NCI-H1694 (cell line): ENCODE data around the gene AMDHD2.
"Not testable (repeated sequence)": the region's sequence is repeated elsewhere in the genome, so short reads cannot be mapped to it uniquely, and the experiment has no call there.

Experiments
- DNase-seq: peaks from one replicate; lab custom pipeline; 2025; lab: John Stamatoyannopoulos, UW

AMDHD2 gene

GRCh38 chr16:2517954-2518605 is 2.1 kb upstream of the AMDHD2 start:
- DNase-seq, result no peak

GRCh38 chr16:2518823-2519710 is 1.1 kb upstream of the AMDHD2 start:
- DNase-seq, result no peak

- DNase-seq, result no peak
Observed at GRCh38 chr16:2519711-2520080, 475 bp upstream of the AMDHD2 start.

- no peak for DNase-seq
Observed at GRCh38 chr16:2520784-2521531, 787 bp downstream of the AMDHD2 start.

- DNase-seq, result no peak
Observed at GRCh38 chr16:2523801-2524231, 3.6 kb downstream of the AMDHD2 start.

- no peak for DNase-seq
Observed at GRCh38 chr16:2524339-2524938, 4.3 kb downstream of the AMDHD2 start.

- no peak for DNase-seq
Observed at GRCh38 chr16:2526135-2526534, 6.0 kb downstream of the AMDHD2 start.

- DNase-seq, result no peak
Observed at GRCh38 chr16:2527071-2527783, 7.1 kb downstream of the AMDHD2 start.

- DNase-seq, result no peak
Observed at GRCh38 chr16:2527784-2528100, 7.6 kb downstream of the AMDHD2 start.

GRCh38 chr16:2528161-2529060 is 8.2 kb downstream of the AMDHD2 start:
- DNase-seq, result no peak

- no peak for DNase-seq
Observed at GRCh38 chr16:2529061-2529931, 9.1 kb downstream of the AMDHD2 start.

GRCh38 chr16:2529961-2530628 is 9.9 kb downstream of the AMDHD2 start:
- no peak for DNase-seq

- DNase-seq, result no peak
Observed at GRCh38 chr16:2530629-2531318, 10.6 kb downstream of the AMDHD2 start.

- DNase-seq, result no peak
Observed at GRCh38 chr16:2531371-2531695, 11.2 kb downstream of the AMDHD2 start, which contains the start of gene CEMP1. CEMP1 (minus strand) TSS chr16:2531408; CDS start chr16:2531073, 335 bp downstream.

- DNase-seq, result peak; percentile 84
Observed at GRCh38 chr16:2531696-2532493, 11.7 kb downstream of the AMDHD2 start.

GRCh38 chr16:2532494-2533141 is 12.4 kb downstream of the AMDHD2 start:
- DNase-seq, result no peak

- not testable (repeated sequence) for DNase-seq
Observed at GRCh38 chr16:2533142-2533755, 13.1 kb downstream of the AMDHD2 start.
